Right lobe of liver (tissue), 6 donors: ENCODE measurements around the gene ADD2. TPM values are rescaled to one million over a fixed set of nuclear protein-coding genes. Genes with fewer than 3 reads are reported as not detected.

Experiments used
- ATAC-seq, 4 donors: fragments of 200-7000 bp; cut with Tn5 transposase; one replicate each; pipeline ENCODE4 v1.9.1; 2020; ENCODE audit warnings: mild to moderate bottlenecking in 4 of 4, moderate library complexity in 4 of 4
- DNase-seq, 3 donors: peaks; one replicate each; pipeline ENCODE4 v3.0.0-alpha.2; 2020
- H3K27ac ChIP-seq, 3 donors: fragments of 200-600 bp; one replicate each; pipeline ENCODE4 v1.8.0; 2022
- H3K27me3 ChIP-seq, 2 donors: fragments of 200-600 bp; one replicate each; pipeline ENCODE4 v1.8.0; 2022
- H3K36me3 ChIP-seq, 4 donors: fragments of 200-600 bp; sonication (generic) in 1 of 4; one replicate each; pipeline versions ENCODE4 v1.5.1 to v1.8.0; 2017 to 2022; ENCODE audit warnings: control low read depth in 1 of 4
- H3K4me1 ChIP-seq, 4 donors: fragments of 200-600 bp; sonication (generic) in 1 of 4; one replicate each; pipeline versions ENCODE4 v1.5.1 to v1.8.0; 2017 to 2022; ENCODE audit warnings: control low read depth in 1 of 4
- H3K4me3 ChIP-seq, 3 donors: fragments of 200-600 bp; one replicate each; pipeline ENCODE4 v1.8.0; 2022
- H3K9me3 ChIP-seq, 4 donors: fragments of 200-600 bp; sonication (generic) in 1 of 4; one replicate each; pipeline versions ENCODE4 v1.5.1 to v1.8.0; 2017 to 2022; ENCODE audit warnings: control low read depth in 1 of 4
- POLR2A ChIP-seq: fragments of 450-650 bp; IDR thresholded peaks from one replicate; pipeline ENCODE4 v1.6.1; 2017; ENCODE audit warnings: antibody characterized with exemption, mild to moderate bottlenecking
- WGBS: methylation state at CpG from one replicate; pipeline ENCODE4 v1.1.6; 2018; ENCODE audit warnings: low coverage, low lambda C conversion rate; ENCODE audit not compliant: insufficient coverage; ENCODE audit errors: missing lambda C conversion rate; 5-methylcytosine and 5-hydroxymethylcytosine counted together
- intact Hi-C, 2 donors: fragments of 100-400 bp; cut with DNase I; formaldehyde crosslinking; loops; one replicate each; pipeline versions ENCODE4 v1.11.2 to v1.14.1; 2022
- total RNA-seq, 6 experiments: library from RNA; depleted of rRNA in 2 of 6; stranded (reverse); fragments of >200 nt in 2 of 6; fragmentation: NEBNext Ultra II Directional in 3 of 6; extraction: Animal tissue kit (Norgen Biotek cat#: 25700) in 3 of 6; gene quantifications; one replicate each; pipeline versions ENCODE4 v1.1.0 to v1.2.4, GENCODE V29; 2016 to 2023
- TF ChIP-seq, protein P1 (sequence below), 4 donors: fragments of 200-600 bp in 3 of 4; fragments of 450-650 bp in 1 of 4; IDR thresholded peaks; one replicate each; pipeline versions ENCODE4 v1.5.1 to v1.8.0; 2016 to 2022; ENCODE audit warnings: antibody characterized with exemption in 4 of 4, mild to moderate bottlenecking in 2 of 4
- donor health status: DM: no; HTN: yes; CAD: no.
- donor health status: DM: no; HTN: no; CAD: no.
- donor health status: DM: no; HTN: no; CAD: no.
- donor health status: DM: no; HTN: yes; CAD: no.
- donor health status: DM: no; HTN: yes; CAD: no.

Gene ADD2
- total RNA-seq, 6 experiments from 2014 or later: under 0.01 to 1.00 (median 0.14) TPM; not detected in 1

DNA sequence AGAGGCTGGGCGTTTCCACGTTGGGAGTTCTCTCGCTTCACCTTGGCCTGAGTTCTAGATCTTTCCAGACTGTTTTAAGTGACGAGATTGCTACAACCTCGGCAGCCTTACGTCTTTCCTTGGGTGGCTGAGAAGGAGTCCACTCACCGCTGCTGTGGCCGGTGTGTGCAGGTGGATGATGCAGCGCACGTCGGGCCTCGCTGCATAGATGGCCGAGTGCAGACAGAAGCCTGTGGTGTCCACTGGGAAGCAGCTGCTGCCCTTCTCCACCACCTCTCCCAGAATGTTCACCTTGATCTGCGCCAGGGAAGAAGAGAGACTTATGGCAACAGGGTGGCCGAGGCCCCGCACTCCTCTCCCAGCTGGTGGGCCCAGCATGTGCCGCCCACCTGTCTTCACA is 75.7 kb downstream of the ADD2 start:
- Histone ChIP-seq H3K36me3 (no peaks in the 10 kb centered on the region), H3K9me3 (no peaks in the 10 kb centered on the region), H3K27ac (no peak overlapping the region), H3K27me3 (no peaks in the 10 kb centered on the region), H3K4me1 (no peaks in the 10 kb centered on the region), H3K4me3 (no peak overlapping the region)
- no peak for TF ChIP-seq POLR2A
- 60% methylated on average over 1 of the region's 17 CpGs for WGBS
- DNase-seq (peak in 1 of 3 donors; percentile 22), ATAC-seq (no peak)
- intact Hi-C loops: no loop called here

- Histone ChIP-seq H3K9me3 (no peaks in the 10 kb centered on the region), H3K4me3 (no peak overlapping the region), H3K27me3 (no peaks in the 10 kb centered on the region), H3K36me3 (no peaks in the 10 kb centered on the region), H3K27ac (no peak overlapping the region), H3K4me1 (no peaks in the 10 kb centered on the region)
- intact Hi-C loops: no loop called here
- TF ChIP-seq, protein P1, sequence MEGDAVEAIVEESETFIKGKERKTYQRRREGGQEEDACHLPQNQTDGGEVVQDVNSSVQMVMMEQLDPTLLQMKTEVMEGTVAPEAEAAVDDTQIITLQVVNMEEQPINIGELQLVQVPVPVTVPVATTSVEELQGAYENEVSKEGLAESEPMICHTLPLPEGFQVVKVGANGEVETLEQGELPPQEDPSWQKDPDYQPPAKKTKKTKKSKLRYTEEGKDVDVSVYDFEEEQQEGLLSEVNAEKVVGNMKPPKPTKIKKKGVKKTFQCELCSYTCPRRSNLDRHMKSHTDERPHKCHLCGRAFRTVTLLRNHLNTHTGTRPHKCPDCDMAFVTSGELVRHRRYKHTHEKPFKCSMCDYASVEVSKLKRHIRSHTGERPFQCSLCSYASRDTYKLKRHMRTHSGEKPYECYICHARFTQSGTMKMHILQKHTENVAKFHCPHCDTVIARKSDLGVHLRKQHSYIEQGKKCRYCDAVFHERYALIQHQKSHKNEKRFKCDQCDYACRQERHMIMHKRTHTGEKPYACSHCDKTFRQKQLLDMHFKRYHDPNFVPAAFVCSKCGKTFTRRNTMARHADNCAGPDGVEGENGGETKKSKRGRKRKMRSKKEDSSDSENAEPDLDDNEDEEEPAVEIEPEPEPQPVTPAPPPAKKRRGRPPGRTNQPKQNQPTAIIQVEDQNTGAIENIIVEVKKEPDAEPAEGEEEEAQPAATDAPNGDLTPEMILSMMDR (IDR thresholded peaks at IDR 0.05): no peak
- TF ChIP-seq POLR2A: no peak
- no peak for ATAC-seq
- 55% methylated on average over 6 of the region's 8 CpGs for WGBS
- DNase-seq: peak in 1 of 3 donors; percentile 16
Measured at GRCh38 chr2:70691497-70692140, 76.4 kb downstream of the ADD2 start.

GRCh38 chr2:70690846-70691245 is 77.2 kb downstream of the ADD2 start:
- no peaks in the 10 kb centered on the region for H3K27me3 ChIP-seq
- ATAC-seq: no peak
- WGBS: 59% methylated on average over 3 of the region's 3 CpGs
- no peaks in the 10 kb centered on the region for H3K36me3 ChIP-seq
- intact Hi-C loops: no loop called here
- DNase-seq: peak in 1 of 3 donors; percentile 18
- no peak for TF ChIP-seq POLR2A
- TF ChIP-seq, protein P1 (IDR thresholded peaks at IDR 0.05): no peak
- no peak overlapping the region for H3K4me3 ChIP-seq
- H3K27ac ChIP-seq: no peak overlapping the region
- no peaks in the 10 kb centered on the region for H3K9me3 ChIP-seq
- H3K4me1 ChIP-seq: no peaks in the 10 kb centered on the region

- Histone ChIP-seq H3K4me3 (no peak overlapping the region), H3K4me1 (no peaks in the 10 kb centered on the region), H3K27ac (no peak overlapping the region), H3K27me3 (no peaks in the 10 kb centered on the region), H3K9me3 (no peaks in the 10 kb centered on the region), H3K36me3 (no peaks in the 10 kb centered on the region)
- intact Hi-C loops: no loop called here
- WGBS: 78% methylated on average over 5 of the region's 5 CpGs
- DNase-seq (peak in 1 of 3 donors; percentile 23), ATAC-seq (no peak)
- TF ChIP-seq, protein P1 (IDR thresholded peaks at IDR 0.05): no peak
- no peak for TF ChIP-seq POLR2A
Measured at GRCh38 chr2:70688427-70688826, 79.6 kb downstream of the ADD2 start.

DNA sequence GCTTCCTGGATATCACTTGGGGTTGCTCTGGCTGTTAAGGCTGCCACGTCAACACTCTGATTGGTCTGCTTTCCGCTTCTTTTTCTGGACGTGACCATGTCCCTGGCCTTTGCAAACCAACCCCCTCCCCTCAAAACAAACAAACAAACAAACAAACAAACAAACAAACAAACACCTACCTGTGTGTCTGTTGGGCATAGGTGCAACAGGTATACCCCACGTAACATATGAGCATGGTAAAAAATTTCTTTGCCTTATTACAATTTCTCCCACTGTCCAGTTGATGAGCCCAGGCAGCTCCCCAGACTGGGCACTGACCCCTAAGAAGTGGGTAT is 80.6 kb downstream of the ADD2 start:
- WGBS: 90% methylated on average over 3 of the region's 4 CpGs
- Histone ChIP-seq H3K36me3 (no peaks in the 10 kb centered on the region), H3K27me3 (no peaks in the 10 kb centered on the region), H3K4me1 (no peaks in the 10 kb centered on the region), H3K4me3 (no peak overlapping the region), H3K9me3 (no peaks in the 10 kb centered on the region), H3K27ac (no peak overlapping the region)
- ATAC-seq: no peak
- TF ChIP-seq POLR2A: no peak
- TF ChIP-seq, protein P1 (IDR thresholded peaks at IDR 0.05): no peak
- peak in 1 of 3 donors; percentile 5 for DNase-seq
- intact Hi-C loops: no loop called here
